ENCODE measurements around the gene CIB4. TPM values are rescaled to one million over a fixed set of nuclear protein-coding genes. Genes with fewer than 3 reads are reported as not detected.

Gene CIB4
- total and polyA plus RNA-seq, 2 donors from 2014 or later, result not detected

- Histone ChIP-seq H3K27ac (ENCODE audit: low read depth in 2 of 2, low read length in 2 of 2) (no peak overlapping the region), H3K9ac (ENCODE audit: low read length in 3 of 3) (no peak overlapping the region), H3K4me3 (ENCODE audit: low read length in 3 of 3) (no peak overlapping the region), H3K4me1 (ENCODE audit: control insufficient read depth in 2 of 3, insufficient read depth in 2 of 3, low read depth in 1 of 3, low read length in 3 of 3) (peaks cover 0 to 6% (median 2%) of the 10 kb centered on the region in 3 donors), H3K27me3 (ENCODE audit: control insufficient read depth, insufficient read depth, low read length) (no peaks in the 10 kb centered on the region), H3K36me3 (ENCODE audit: control insufficient read depth in 2 of 3, insufficient read depth in 3 of 3, low read length in 3 of 3) (no peaks in the 10 kb centered on the region), H3K9me3 (ENCODE audit: control insufficient read depth in 2 of 3, insufficient read depth in 1 of 3, low read length in 3 of 3) (peaks cover 0 to 2% (median 0%) of the 10 kb centered on the region in 3 donors)
- peak in 2 of 5 donors; percentile 24 to 28 for DNase-seq
- FAIRE-seq, result no peak
- TF ChIP-seq CTCF (IDR thresholded peaks at IDR 0.05; ENCODE audit: borderline replicate concordance, extremely low read depth, insufficient read depth), result no peak
- intact Hi-C loops (cut with DNase I), result no loop called here
Measured at GRCh38 chr2:26682155-26682554, 41.0 kb upstream of the CIB4 start.

GRCh38 chr2:26681656-26682055 lies 40.5 kb upstream of the CIB4 start:
- H3K27me3 ChIP-seq (ENCODE audit: control insufficient read depth, insufficient read depth, low read length), result no peaks in the 10 kb centered on the region
- H3K4me1 ChIP-seq (ENCODE audit: control insufficient read depth in 2 of 3, insufficient read depth in 2 of 3, low read depth in 1 of 3, low read length in 3 of 3), result peaks cover 0 to 2% (median under 1%) of the 10 kb centered on the region in 3 donors
- H3K4me3 ChIP-seq (ENCODE audit: low read length in 3 of 3), result no peak overlapping the region
- H3K36me3 ChIP-seq (ENCODE audit: control insufficient read depth in 2 of 3, insufficient read depth in 3 of 3, low read length in 3 of 3), result no peaks in the 10 kb centered on the region
- peaks cover 0 to 2% (median 0%) of the 10 kb centered on the region in 3 donors for H3K9me3 ChIP-seq (ENCODE audit: control insufficient read depth in 2 of 3, insufficient read depth in 1 of 3, low read length in 3 of 3)
- FAIRE-seq (no peak), DNase-seq (peak in 1 of 5 donors; percentile 30)
- H3K27ac ChIP-seq (ENCODE audit: low read depth in 2 of 2, low read length in 2 of 2), result no peak overlapping the region
- intact Hi-C loops (cut with DNase I), result no loop called here
- no peak for TF ChIP-seq CTCF (IDR thresholded peaks at IDR 0.05; ENCODE audit: borderline replicate concordance, extremely low read depth, insufficient read depth)
- no peak overlapping the region for H3K9ac ChIP-seq (ENCODE audit: low read length in 3 of 3)

GRCh38 chr2:26679867-26680266 lies 38.7 kb upstream of the CIB4 start:
- no peak for FAIRE-seq
- intact Hi-C loops (cut with DNase I), result no loop called here

More at GRCh38 chr2:26679867-26680266, 38.7 kb upstream of the CIB4 start:
- Histone ChIP-seq H3K4me1 (ENCODE audit: control insufficient read depth in 2 of 3, insufficient read depth in 2 of 3, low read depth in 1 of 3, low read length in 3 of 3) (no peaks in the 10 kb centered on the region), H3K4me3 (ENCODE audit: low read length in 3 of 3) (no peak overlapping the region), H3K27ac (ENCODE audit: low read depth in 2 of 2, low read length in 2 of 2) (no peak overlapping the region), H3K9me3 (ENCODE audit: control insufficient read depth in 2 of 3, insufficient read depth in 1 of 3, low read length in 3 of 3) (peaks cover 0 to 2% (median 0%) of the 10 kb centered on the region in 3 donors), H3K27me3 (ENCODE audit: control insufficient read depth, insufficient read depth, low read length) (no peaks in the 10 kb centered on the region), H3K36me3 (ENCODE audit: control insufficient read depth in 2 of 3, insufficient read depth in 3 of 3, low read length in 3 of 3) (no peaks in the 10 kb centered on the region), H3K9ac (ENCODE audit: low read length in 3 of 3) (no peak overlapping the region)
- TF ChIP-seq CTCF (IDR thresholded peaks at IDR 0.05; ENCODE audit: borderline replicate concordance, extremely low read depth, insufficient read depth), result no peak
- DNase-seq, result peak in 1 of 5 donors; percentile 4
